ENCODE data around the gene PDZK1IP1.
"Not testable (repeated sequence)": the region's sequence is repeated elsewhere in the genome, so short reads cannot be mapped to it uniquely, and the experiment has no call there.

The PDZK1IP1 gene

GRCh38 chr1:47195981-47196380, 6.1 kb upstream of the PDZK1IP1 start:
- FAIRE-seq, result not testable (repeated sequence)

DNA sequence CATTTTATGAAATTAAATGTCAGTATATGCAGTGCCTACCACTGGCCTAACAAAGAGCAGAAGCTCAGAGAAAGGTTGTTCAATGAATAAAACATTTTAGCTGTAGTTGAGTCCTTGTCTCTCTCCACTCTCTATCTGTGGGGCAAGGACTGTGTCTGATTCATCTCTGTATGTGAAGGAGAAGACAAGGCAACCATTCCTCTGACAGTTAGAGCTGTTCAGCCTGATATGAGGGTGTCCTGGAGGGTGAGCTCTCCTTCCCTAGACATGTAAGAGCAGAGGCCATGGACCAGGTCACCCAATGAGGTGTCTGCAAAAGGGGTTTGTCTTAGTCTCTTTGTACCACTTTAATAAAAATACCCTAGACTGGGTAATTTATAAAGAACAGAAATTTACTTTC, 4.5 kb upstream of the PDZK1IP1 start:
- no peak for FAIRE-seq

DNA sequence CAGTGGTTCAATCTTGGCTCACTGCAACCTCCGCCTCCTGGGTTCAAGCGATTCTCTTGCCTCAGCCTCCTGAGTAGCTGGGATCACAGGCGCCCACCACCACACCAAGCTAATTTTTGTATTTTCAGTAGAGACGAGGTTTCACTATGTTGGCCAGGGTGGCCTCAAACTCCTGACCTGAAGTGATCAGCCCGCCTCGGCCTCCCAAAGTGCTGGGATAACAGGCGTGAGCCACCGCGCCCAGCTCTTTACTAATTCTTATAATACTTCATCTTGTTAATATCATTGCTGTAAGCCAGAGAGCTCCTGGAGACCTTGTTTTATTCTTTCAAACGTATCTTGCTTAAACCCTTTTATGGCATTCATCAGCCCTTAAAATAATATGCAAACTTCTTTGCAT, 3.7 kb upstream of the PDZK1IP1 start:
- FAIRE-seq, result not testable (repeated sequence)

- FAIRE-seq, result no peak
Measured at GRCh38 chr1:47192458-47193384, 2.9 kb upstream of the PDZK1IP1 start.

DNA sequence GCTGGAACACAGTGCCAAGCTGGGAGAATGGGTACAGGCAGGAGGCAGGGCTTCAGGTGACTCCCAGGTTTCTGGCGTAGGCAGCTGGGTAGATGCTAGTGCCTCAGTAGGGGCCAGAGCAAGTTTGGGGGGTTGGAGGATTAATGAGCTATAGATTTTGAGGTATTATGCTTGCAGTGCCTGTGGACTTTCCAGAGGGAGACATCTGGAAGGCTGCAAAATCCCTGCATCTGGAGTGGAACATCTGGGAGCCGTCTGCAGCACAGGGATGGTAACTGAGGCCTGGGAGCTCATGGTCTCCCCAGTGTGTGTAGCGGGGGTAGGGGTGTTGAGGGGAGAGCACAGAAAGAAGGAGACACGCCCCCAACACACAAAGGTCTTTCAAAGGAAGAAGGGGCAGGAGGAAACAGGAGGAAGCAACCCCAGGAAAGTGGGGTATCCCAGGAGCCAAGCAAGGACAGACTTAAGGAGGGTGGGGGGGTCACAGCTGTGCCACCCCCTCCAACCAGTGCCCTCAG, 2.2 kb upstream of the PDZK1IP1 start:
- no peak for FAIRE-seq

DNA sequence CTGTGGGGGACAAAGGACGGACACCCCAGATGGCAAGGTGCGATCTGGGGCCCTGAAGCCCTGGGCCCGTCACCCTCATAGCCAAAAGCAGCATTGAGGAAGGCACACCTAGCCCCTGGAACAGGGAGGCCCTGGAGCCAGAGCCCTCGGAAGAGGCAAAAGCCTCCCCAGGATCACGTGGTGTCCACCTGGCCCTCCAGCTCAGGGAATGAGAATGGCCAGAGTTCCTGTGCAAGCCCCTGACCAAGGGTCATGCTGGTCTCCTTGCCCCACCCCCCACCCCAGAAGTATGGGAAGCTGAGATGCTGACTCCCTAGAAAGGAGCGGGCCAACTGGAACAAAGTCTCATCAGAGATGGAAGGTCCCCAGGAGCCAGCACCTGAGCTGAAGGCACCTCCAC, 1.0 kb upstream of the PDZK1IP1 start:
- no peak for FAIRE-seq

DNA sequence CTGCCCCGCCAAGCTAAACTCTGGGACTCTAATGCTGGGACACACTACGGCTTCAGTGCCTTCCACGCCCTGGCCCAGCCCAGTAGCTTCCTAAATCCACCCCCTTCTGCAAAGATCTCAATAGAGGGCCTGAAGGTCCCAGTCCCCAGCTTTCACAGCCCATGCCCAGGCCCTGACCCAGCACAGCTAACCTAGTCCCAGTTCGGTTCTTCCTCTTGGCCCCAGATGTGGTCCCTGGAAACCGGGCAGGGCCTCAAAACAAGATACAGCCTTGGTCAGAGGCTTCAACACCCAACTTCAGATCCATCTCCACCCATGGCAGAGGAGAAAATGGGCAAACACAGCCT, 646 bp upstream of the PDZK1IP1 start:
- FAIRE-seq, result no peak

DNA sequence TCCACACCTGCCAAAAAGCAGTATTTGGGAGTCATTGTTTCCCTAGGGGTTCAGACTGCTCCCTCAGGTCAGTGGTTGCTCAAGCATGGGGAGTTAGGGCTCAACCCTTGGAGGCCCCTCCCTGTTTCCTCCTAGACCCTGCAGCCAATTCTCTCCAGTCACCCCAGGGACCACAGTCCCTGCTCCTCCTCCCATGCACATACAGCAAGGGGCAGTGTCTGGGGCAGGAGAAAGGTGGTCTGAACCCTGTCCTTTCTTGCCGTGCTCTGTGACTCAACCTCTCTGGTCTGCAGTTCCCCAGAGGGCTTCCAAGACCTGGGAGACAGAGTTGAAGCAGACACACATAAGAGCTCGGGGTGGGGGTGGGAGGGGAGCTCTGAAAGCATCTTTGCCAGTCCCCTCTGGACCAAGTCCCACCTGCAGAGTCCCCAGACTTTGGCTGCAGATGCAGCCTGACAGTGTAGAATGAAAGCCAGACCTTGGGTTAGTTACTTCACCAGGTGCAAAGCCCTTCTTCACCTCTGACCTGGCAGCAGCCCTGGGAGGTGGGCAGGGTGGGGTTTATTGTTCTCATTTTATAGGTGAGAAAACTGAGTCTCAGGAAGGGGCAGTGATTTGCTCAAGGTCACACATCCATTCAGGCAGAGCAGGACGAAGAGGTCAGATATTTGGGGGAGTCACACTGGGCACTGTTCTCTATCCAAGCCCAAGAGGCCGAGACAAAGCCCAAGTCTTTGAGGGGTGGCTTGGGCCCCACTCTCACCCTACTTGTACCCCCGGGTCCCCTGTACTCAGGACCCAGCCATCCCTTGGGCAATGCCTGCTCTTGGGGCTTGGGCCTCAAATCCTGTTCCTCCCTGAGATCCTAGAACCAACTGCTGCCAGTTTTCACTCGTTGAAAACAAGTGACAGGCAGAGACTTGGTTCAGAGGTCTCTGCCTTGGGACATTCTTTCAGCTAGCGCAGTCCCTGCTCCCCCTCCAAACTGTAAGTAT, 748 bp downstream of the PDZK1IP1 start:
- no peak for FAIRE-seq

DNA sequence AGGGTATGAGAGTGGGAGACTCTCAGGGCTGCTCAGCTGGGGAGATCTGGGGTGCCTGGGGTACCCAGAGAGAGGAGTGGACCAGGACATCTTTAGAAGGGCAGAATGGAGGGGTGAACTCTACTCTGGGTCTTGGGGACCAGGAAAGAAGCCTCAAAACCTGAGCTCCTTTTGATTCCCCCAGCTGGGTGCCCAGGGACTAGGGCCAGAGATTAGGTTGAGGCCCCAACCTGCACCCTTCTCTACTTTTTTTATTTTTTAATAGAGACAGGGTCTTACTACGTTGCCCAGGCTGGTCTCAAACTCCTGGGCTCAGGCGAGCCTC, 1.9 kb downstream of the PDZK1IP1 start:
- FAIRE-seq, result no peak

DNA sequence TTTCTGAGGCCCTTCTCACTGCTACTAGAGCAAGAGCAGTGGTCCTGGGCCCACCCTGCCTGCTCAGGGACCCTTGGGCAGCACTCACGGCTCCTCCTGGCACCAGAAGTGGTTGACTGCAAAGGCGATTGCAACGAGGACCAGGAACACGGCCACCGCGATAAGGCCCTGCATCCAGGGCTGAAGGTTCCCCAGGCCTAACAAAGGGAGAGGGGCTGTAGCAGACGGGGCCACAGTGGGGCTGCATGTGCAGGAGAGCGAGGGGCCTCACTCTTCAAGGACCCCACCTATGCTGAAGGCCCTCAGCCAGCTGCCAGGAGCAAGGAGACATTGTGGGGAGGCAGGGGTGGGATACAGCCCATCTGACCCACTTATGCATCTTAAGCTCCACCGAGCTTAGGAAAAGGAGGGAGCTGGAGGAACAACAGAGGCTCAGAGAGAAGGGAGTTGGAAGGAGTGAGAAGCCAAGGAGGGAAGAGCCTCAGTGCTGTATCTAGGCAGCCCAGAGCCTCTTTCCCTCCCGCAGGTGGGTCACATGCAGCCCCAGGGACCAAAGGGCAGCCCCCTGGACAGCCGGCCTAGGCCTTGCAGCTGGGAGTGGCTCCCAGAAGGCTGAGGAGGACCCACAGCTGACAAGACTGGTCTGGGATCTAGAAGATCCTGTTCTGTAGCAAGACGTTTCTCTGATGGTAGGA, 2.5 kb downstream of the PDZK1IP1 start:
- no peak for FAIRE-seq

DNA sequence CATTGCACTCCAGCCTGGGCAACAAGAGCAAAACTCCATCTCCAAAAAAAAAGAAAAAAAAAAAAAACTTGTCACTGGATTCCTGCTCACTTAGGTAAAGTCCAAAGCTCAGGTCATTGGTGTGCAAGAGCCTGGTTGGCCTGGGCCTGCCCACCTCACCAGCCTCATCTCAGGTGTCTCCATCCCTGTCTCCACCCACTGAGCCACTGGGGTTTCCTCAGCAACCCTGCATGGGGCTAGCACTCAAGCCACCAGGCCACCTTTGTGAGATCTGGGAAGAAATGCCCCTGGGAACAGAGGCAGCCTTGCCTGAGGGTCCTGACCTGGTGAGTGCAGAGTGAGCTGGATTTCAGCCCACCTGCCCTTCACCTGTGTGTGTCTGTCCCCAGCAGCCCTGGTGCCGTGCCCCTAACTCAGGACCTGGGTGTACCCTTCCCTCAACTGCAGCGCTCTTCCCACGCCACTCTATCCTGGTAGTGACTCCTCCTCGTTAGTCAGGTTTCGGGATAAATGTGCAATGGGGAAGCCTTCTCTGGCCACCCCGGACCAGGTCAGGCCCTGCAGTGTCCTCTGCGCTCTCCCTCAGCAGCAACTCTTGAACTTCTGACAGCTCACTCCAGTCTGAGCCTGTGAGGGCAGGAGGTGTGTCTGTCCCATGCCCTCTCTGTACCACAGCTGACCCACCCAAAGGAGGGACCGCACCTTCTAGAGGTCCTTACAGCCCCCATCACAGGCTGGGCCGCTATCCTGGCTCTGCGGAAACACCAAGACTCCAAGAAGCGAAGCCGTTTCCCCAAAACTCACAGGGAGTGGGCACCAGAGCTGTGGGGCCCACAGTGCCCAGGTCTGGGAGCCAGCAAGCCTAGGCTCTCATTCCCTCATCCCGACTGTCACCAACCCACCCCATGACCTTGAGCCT, 3.3 kb downstream of the PDZK1IP1 start:
- no peak for FAIRE-seq

- FAIRE-seq, result no peak
Measured at GRCh38 chr1:47184822-47185677, 4.8 kb downstream of the PDZK1IP1 start.

- no peak for FAIRE-seq
Measured at GRCh38 chr1:47184090-47184821, 5.6 kb downstream of the PDZK1IP1 start.

DNA sequence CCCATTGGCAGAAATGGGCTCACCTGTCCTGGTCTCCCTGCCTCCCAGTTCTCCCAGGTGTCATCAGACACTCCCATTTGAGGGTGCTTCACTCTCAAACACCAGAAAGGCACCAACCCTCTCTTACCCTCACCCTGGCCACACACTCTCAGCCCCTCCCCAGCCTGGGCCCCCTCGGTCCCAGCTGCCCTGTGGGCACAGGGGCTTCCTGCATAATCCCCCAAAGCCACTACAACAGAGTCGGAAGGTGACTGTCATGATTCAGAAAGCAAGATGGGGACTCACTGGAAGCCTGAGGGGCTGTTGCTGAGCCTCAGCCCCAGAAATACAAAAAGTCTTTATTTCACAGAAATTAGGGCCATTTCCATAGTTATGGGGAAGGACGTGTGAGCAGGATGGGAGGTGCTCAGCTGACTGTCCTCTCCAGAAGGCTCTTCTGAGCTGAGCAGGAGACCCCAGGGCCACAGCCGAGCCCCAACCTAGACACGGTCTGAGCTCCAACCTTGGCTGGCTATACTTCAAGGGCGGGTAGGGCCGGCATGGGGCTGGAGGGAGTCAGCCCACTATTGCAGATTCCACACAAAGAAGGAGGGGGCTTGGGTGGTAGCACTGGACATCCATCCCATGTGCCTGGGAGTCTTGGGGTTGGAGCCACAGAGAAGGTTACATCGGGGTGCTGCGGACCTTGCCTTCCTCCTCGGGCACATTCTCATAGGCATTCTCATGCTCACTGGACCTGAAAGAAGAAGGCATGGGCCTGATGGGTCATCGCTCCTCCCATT, 6.3 kb downstream of the PDZK1IP1 start:
- no peak for FAIRE-seq

DNA sequence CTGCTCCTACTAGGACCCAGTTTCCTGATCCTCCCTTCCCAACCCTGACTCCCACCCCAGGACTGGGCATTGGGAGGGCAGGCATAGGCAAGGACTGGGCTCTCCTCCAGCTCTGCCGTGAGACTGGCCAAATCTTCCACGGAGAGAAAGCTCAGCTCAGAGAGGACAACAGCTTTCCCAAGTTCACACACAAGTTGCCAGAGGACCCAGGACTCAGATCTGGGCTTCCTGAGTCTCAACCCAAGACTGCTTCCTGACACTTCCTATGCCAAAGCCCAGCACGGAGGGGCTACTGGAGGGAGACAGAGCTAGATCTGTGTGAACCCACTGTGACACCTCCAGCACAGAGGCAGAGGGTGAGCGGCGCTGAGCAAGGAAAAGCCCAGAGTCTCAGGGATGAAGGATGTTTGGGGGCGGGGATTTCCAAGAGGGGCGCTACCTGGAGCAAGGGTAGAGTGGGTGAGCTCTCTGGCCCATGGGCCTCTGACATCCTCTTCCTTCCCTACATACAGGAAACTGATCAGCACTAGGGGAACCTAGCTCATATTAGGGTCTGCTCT, 7.1 kb downstream of the PDZK1IP1 start:
- FAIRE-seq, result no peak

DNA sequence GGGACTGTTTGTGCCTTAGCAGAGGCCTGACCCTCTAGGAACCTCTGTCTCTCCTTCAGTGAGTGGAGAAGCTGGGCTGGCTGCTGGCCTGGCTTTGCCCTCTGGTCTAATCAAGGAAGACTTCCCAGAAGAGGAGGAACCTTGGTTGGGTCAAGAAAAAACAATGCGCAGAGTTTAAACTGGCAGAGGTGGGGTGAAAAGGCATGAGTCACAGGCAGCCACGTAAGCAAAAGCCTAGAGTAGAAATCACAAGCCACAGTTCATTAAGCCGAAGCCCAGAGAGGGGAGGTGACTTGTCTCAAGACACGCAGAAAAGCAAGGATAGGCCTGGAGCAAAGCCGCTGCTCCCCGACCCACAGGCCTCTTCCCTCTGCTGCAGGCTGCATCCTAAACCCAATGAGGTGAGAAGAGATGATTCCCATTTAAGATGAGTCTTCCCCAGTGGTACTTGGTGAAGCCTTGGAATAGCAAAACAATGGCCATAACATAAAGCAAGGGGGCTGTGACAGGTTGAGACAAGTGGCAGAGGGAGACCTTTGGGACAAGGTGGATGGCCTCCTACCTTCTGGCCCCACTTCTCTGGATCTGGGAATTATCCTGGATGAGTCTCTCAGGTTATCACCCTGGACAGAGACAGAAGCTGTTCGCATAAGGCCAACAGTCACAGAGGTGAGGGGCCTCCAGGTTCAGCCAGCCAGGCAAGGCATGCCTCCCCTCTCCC, 7.7 kb downstream of the PDZK1IP1 start:
- no peak for FAIRE-seq

DNA sequence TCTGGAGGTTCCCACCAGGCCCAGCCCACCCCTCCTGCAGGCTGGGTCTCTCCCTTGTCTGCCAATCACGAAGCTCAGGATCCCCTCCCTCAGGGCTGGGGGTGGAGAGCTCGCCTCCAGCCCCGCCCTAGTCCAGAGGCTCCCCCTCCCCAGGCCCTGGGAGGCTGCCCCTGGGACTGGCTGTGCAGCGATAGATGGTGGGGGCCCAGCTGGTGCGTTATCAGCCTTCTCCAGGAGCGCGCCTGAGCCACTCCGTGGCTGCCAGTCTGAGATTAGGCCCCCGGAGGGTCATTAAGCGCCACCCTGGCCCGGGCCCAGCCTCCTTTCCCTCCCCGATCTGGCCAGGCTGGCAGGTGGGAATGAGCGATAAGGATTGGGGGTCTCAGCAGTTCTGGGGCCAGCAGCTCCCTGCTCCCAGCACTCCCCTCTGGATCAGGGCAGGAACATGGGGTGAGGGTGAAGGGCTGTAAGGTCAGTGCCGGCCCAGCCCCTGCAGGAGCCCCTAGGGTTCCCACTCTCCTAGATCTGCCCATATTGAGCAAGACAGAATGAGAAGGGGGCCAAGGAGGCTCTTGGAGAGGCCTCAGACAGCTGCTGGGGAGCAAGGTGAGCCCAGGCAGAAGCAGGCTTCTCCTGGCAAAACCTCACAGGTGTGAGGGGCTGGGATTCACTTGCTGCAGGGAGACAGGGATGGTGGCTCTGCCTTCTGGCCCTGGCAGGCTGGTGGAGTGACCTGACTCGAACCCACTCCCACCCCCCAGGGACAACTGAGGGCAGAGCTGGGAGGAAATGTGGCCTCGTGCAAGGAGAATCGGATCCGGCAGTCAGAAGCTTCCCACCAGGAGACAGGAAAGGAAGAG, 8.5 kb downstream of the PDZK1IP1 start:
- FAIRE-seq, result no peak

Measured in endometrium (tissue), 2 donors.